ENCODE measurements around the gene EMC10.

Gene EMC10

GRCh38 chr19:50477751-50478515, 1.6 kb downstream of the EMC10 start:
- DNase-seq (ENCODE audit: low read depth, low spot score) = no peak

GRCh38 chr19:50478901-50479715, 2.8 kb downstream of the EMC10 start:
- no peak for DNase-seq (ENCODE audit: low read depth, low spot score)

- no peak for DNase-seq (ENCODE audit: low read depth, low spot score)
Measured at GRCh38 chr19:50479761-50480251, 3.5 kb downstream of the EMC10 start.

GRCh38 chr19:50480281-50481111, 4.2 kb downstream of the EMC10 start:
- no peak for DNase-seq (ENCODE audit: low read depth, low spot score)

GRCh38 chr19:50481351-50482149, 5.2 kb downstream of the EMC10 start:
- DNase-seq (ENCODE audit: low read depth, low spot score) = no peak

GRCh38 chr19:50482271-50482855, 6.1 kb downstream of the EMC10 start:
- DNase-seq (ENCODE audit: low read depth, low spot score) = no peak

GRCh38 chr19:50482916-50483315, 6.6 kb downstream of the EMC10 start:
- DNase-seq (ENCODE audit: low read depth, low spot score) = no peak

- DNase-seq (ENCODE audit: low read depth, low spot score) = no peak
Measured at GRCh38 chr19:50485284-50485955, 9.1 kb downstream of the EMC10 start.

GRCh38 chr19:50486823-50487515, 10.7 kb downstream of the EMC10 start:
- DNase-seq (ENCODE audit: low read depth, low spot score) = peak; percentile 19

GRCh38 chr19:50488389-50489194, 12.3 kb downstream of the EMC10 start:
- no peak for DNase-seq (ENCODE audit: low read depth, low spot score)

- no peak for DNase-seq (ENCODE audit: low read depth, low spot score)
Measured at GRCh38 chr19:50489461-50490011, 13.2 kb downstream of the EMC10 start.

GRCh38 chr19:50490411-50490811, 14.1 kb downstream of the EMC10 start:
- no peak for DNase-seq (ENCODE audit: low read depth, low spot score)

GRCh38 chr19:50490991-50491472, 14.7 kb downstream of the EMC10 start:
- DNase-seq (ENCODE audit: low read depth, low spot score) = no peak

- no peak for DNase-seq (ENCODE audit: low read depth, low spot score)
Measured at GRCh38 chr19:50492303-50493052, 16.2 kb downstream of the EMC10 start.

GRCh38 chr19:50493171-50493570, 16.9 kb downstream of the EMC10 start:
- DNase-seq (ENCODE audit: low read depth, low spot score) = no peak

- DNase-seq (ENCODE audit: low read depth, low spot score) = no peak
Measured at GRCh38 chr19:50494186-50495019, 18.1 kb downstream of the EMC10 start.
